Adrenal gland (tissue), 5 donors: ENCODE results near the gene MLIP.

Experiments used
- CTCF ChIP-seq, 6 experiments: fragments of 450-650 bp in 4 of 6; fragments of 200-600 bp in 2 of 6; sonication (generic) in 1 of 6; IDR thresholded peaks; 1 replicate in 5 of 6; 2 replicates in 1 of 6; pipeline versions ENCODE4 v1.5.1 to v1.8.0; 2016 to 2021; ENCODE audit warnings: antibody characterized with exemption in 6 of 6, mild to moderate bottlenecking in 2 of 6, moderate library complexity in 1 of 6
- POLR2A ChIP-seq, 2 donors: fragments of 450-650 bp; IDR thresholded peaks; one replicate each; pipeline ENCODE4 v1.6.1; 2017; ENCODE audit warnings: antibody characterized with exemption in 2 of 2, mild to moderate bottlenecking in 2 of 2, moderate library complexity in 1 of 2
- donor health status: DM: no; HTN: no; CAD: no.

- TF ChIP-seq CTCF (IDR thresholded peaks at IDR 0.05) (no peak), POLR2A (IDR thresholded peaks at IDR 0.05) (no peak)
These were observed 141.3 kb downstream of the MLIP start for GRCh38 chr6:54252496-54252895.
